ENCODE results near the gene PTPRD.

PTPRD gene

GRCh38 chr9:10612641-10613398 lies at the start of gene PTPRD:
PTPRD (minus strand) TSS chr9:10613002.
- H3K4me3 ChIP-seq (ENCODE audit: low read length) = peak within 1 kb of the TSS; percentile 51; the same call in 1 of the 2 replicates
- TF ChIP-seq ZNF274 (IDR thresholded peaks at IDR 0.05; ENCODE audit: low read depth, low read length) = no peak

GRCh38 chr9:10661994-10662393 lies 49.2 kb upstream of the PTPRD start:
- no peak overlapping the region for H3K4me3 ChIP-seq (ENCODE audit: low read length)
- TF ChIP-seq ZNF274 (IDR thresholded peaks at IDR 0.05; ENCODE audit: low read depth, low read length) = no peak

- TF ChIP-seq ZNF274 (IDR thresholded peaks at IDR 0.05; ENCODE audit: low read depth, low read length) = no peak
- no peak overlapping the region for H3K4me3 ChIP-seq (ENCODE audit: low read length)
Measured at GRCh38 chr9:10661376-10661775, 48.6 kb upstream of the PTPRD start.

- no peak for TF ChIP-seq ZNF274 (IDR thresholded peaks at IDR 0.05; ENCODE audit: low read depth, low read length)
- H3K4me3 ChIP-seq (ENCODE audit: low read length) = no peak overlapping the region
Measured at GRCh38 chr9:10651012-10651411, 38.2 kb upstream of the PTPRD start.

- TF ChIP-seq ZNF274 (IDR thresholded peaks at IDR 0.05; ENCODE audit: low read depth, low read length) = no peak
Measured at GRCh38 chr9:10649076-10649475, 36.3 kb upstream of the PTPRD start.

GRCh38 chr9:10633785-10634184 lies 21.0 kb upstream of the PTPRD start:
- no peak for TF ChIP-seq ZNF274 (IDR thresholded peaks at IDR 0.05; ENCODE audit: low read depth, low read length)
- no peak overlapping the region for H3K4me3 ChIP-seq (ENCODE audit: low read length)

More at GRCh38 chr9:10649076-10649475, 36.3 kb upstream of the PTPRD start:
- no peak overlapping the region for H3K4me3 ChIP-seq (ENCODE audit: low read length)

GRCh38 chr9:10614196-10614800 lies 1.5 kb upstream of the PTPRD start:
- no peak overlapping the region for H3K4me3 ChIP-seq (ENCODE audit: low read length)
- TF ChIP-seq ZNF274 (IDR thresholded peaks at IDR 0.05; ENCODE audit: low read depth, low read length) = no peak

GRCh38 chr9:10613419-10613818 lies 617 bp upstream of the PTPRD start:
- H3K4me3 ChIP-seq (ENCODE audit: low read length) = no peak overlapping the region; the same call in 1 of the 2 replicates
- TF ChIP-seq ZNF274 (IDR thresholded peaks at IDR 0.05; ENCODE audit: low read depth, low read length) = no peak

- no peak overlapping the region for H3K4me3 ChIP-seq (ENCODE audit: low read length)
- TF ChIP-seq ZNF274 (IDR thresholded peaks at IDR 0.05; ENCODE audit: low read depth, low read length) = no peak
Measured at GRCh38 chr9:10605388-10605787, 7.4 kb downstream of the PTPRD start.

- no peak for TF ChIP-seq ZNF274 (IDR thresholded peaks at IDR 0.05; ENCODE audit: low read depth, low read length)
- no peak overlapping the region for H3K4me3 ChIP-seq (ENCODE audit: low read length)
Measured at GRCh38 chr9:10604927-10605326, 7.9 kb downstream of the PTPRD start.

- TF ChIP-seq ZNF274 (IDR thresholded peaks at IDR 0.05; ENCODE audit: low read depth, low read length) = no peak
- H3K4me3 ChIP-seq (ENCODE audit: low read length) = no peak overlapping the region
Measured at GRCh38 chr9:10597801-10598200, 15.0 kb downstream of the PTPRD start.

- H3K4me3 ChIP-seq (ENCODE audit: low read length) = no peak overlapping the region
- TF ChIP-seq ZNF274 (IDR thresholded peaks at IDR 0.05; ENCODE audit: low read depth, low read length) = no peak
Measured at GRCh38 chr9:10594482-10594881, 18.3 kb downstream of the PTPRD start.

GRCh38 chr9:10586407-10586806 lies 26.4 kb downstream of the PTPRD start:
- no peak for TF ChIP-seq ZNF274 (IDR thresholded peaks at IDR 0.05; ENCODE audit: low read depth, low read length)
- H3K4me3 ChIP-seq (ENCODE audit: low read length) = no peak overlapping the region

GRCh38 chr9:10571699-10572098 lies 41.1 kb downstream of the PTPRD start:
- TF ChIP-seq ZNF274 (IDR thresholded peaks at IDR 0.05; ENCODE audit: low read depth, low read length) = no peak
- no peak overlapping the region for H3K4me3 ChIP-seq (ENCODE audit: low read length)

GRCh38 chr9:10566848-10567247 lies 46.0 kb downstream of the PTPRD start:
- no peak overlapping the region for H3K4me3 ChIP-seq (ENCODE audit: low read length)
- TF ChIP-seq ZNF274 (IDR thresholded peaks at IDR 0.05; ENCODE audit: low read depth, low read length) = no peak

Measured in GM08714 (cell line).